Caco-2 (cell line): ENCODE results near the gene E2F1. TPM values are rescaled to one million over a fixed set of nuclear protein-coding genes. Genes with fewer than 3 reads are reported as not detected.
A peak's percentile ranks its signal among the peaks of the same experiment; 100 is the strongest.

Source experiments
- BruUV-seq: library from RNA; stranded (reverse); fragments of 400-500 nt; replicated peaks from 2 replicates; lab custom pipeline; 2021; lab: Mats Ljungman, UMichigan
- CTCF ChIA-PET: fragments of 300-600 bp; sonication (Branson Sonifier 250); formaldehyde crosslinking; loops from one replicate; lab custom pipeline; 2022; ENCODE audit warnings: antibody characterized with exemption; lab: Charles Lee
- POLR2A ChIA-PET: fragments of 300-600 bp; sonication (Branson Sonifier 250); formaldehyde crosslinking; loops from one replicate; lab custom pipeline; 2022; ENCODE audit warnings: antibody characterized with exemption; lab: Charles Lee
- DNase-seq, 2 experiments: peaks; one replicate each; pipeline versions ENCODE4 v3.0.0 to v3.0.0-alpha.2; 2020 to 2022
- H3K27me3 ChIP-seq: replicated peaks from 2 replicates; pipeline ENCODE4 v1.6.0; 2011; ENCODE audit warnings: low read length; ENCODE audit not compliant: control insufficient read depth, insufficient read depth
- H3K36me3 ChIP-seq: 2 replicates; pipeline ENCODE4 v1.5.1; 2011; ENCODE audit warnings: low read length; ENCODE audit not compliant: control insufficient read depth, insufficient read depth
- H3K4me1 ChIP-seq: fragments of 250-450 bp; sonication (Bioruptor Pico); 2 replicates; pipeline ENCODE4 v1.5.1; 2020; ENCODE audit warnings: mild to moderate bottlenecking
- H3K4me3 ChIP-seq: 2 replicates; pipeline ENCODE4 v1.5.1; 2011; ENCODE audit warnings: low read depth, mild to moderate bottlenecking, control low read depth, low read length
- H3K9me3 ChIP-seq: fragments of 250-450 bp; sonication (Bioruptor Pico); 2 replicates; pipeline ENCODE4 v1.5.1; 2020; ENCODE audit warnings: mild to moderate bottlenecking, moderate library complexity
- H3K27ac Mint-ChIP-seq: one replicate; pipeline ENCODE4 v1.8.0; 2022; ENCODE audit warnings: mixed read lengths; ENCODE audit not compliant: unreplicated experiment
- H3K27me3 Mint-ChIP-seq: one replicate; pipeline ENCODE4 v1.8.0; 2022; ENCODE audit warnings: mixed read lengths; ENCODE audit not compliant: insufficient read depth, unreplicated experiment
- H3K36me3 Mint-ChIP-seq: one replicate; pipeline ENCODE4 v1.8.0; 2022; ENCODE audit warnings: mild to moderate bottlenecking, mixed read lengths; ENCODE audit not compliant: insufficient read depth, unreplicated experiment
- H3K4me1 Mint-ChIP-seq: one replicate; pipeline ENCODE4 v1.8.0; 2022; ENCODE audit warnings: low read depth, mixed read lengths; ENCODE audit not compliant: unreplicated experiment
- H3K4me3 Mint-ChIP-seq: one replicate; pipeline ENCODE4 v1.8.0; 2022; ENCODE audit warnings: mild to moderate bottlenecking, moderate library complexity, mixed read lengths; ENCODE audit not compliant: unreplicated experiment
- H3K9me3 Mint-ChIP-seq: one replicate; pipeline ENCODE4 v1.8.0; 2022; ENCODE audit warnings: mixed read lengths; ENCODE audit not compliant: unreplicated experiment
- intact Hi-C: fragments of 100-400 bp; cut with micrococcal nuclease; formaldehyde crosslinking; loops from one replicate; pipeline ENCODE4 v1.10.0; 2022; ENCODE audit not compliant: unreplicated experiment
- total RNA-seq: library from RNA; stranded (reverse); gene quantifications from 2 replicates; pipeline ENCODE4 v1.2.3, GENCODE V29; 2022
- TF ChIP-seq, protein P1 (sequence below), 2 experiments: fragments of 200-600 bp in 1 of 2; IDR thresholded peaks; 1 replicate in 1 of 2; 2 replicates in 1 of 2; pipeline versions ENCODE4 v1.5.1 to v1.8.0; 2011 to 2022; ENCODE audit warnings: antibody characterized with exemption in 1 of 2, control low read depth in 1 of 2, inconsistent platforms in 1 of 2, low read depth in 1 of 2, low read length in 1 of 2, mild to moderate bottlenecking in 1 of 2, moderate library complexity in 1 of 2; ENCODE audit not compliant: insufficient read depth in 1 of 2, severe bottlenecking in 1 of 2, unreplicated experiment in 1 of 2

Gene E2F1
- total RNA-seq, 1 experiment from 2014 or later = 74.7 TPM

DNA sequence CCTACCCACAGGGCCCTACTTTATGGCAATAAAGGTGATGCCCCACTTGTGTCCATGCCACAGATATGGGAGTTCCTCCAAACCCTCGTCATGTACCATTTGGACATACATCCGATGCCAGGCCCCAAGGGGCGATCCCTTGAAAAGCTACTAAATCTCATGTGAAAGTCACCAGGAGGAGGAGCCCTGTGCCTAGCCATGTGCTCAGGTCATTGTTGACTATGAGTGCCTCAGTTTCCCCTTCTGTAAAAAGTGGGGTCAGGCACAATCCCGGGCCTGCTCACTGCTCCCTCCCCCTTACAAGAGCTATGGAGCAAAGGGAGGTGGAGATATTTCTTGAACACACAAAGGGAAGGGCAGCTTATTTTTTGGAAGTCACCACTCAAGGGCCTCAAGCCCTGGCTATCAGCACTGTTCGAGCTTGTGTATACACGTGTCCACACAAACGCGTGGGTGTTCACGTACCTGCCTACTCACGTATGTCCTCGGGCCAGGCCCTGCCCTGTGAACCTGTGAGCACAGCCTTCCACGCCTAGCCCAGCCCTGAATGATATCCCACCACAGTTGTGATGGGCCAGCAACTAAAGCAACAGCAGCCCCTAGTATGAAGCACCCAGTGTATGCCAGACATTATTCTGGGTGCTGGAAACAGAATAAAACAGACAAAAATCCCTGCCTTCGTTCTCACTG is 17.6 kb downstream of the E2F1 start:
- TF ChIP-seq, protein P1, sequence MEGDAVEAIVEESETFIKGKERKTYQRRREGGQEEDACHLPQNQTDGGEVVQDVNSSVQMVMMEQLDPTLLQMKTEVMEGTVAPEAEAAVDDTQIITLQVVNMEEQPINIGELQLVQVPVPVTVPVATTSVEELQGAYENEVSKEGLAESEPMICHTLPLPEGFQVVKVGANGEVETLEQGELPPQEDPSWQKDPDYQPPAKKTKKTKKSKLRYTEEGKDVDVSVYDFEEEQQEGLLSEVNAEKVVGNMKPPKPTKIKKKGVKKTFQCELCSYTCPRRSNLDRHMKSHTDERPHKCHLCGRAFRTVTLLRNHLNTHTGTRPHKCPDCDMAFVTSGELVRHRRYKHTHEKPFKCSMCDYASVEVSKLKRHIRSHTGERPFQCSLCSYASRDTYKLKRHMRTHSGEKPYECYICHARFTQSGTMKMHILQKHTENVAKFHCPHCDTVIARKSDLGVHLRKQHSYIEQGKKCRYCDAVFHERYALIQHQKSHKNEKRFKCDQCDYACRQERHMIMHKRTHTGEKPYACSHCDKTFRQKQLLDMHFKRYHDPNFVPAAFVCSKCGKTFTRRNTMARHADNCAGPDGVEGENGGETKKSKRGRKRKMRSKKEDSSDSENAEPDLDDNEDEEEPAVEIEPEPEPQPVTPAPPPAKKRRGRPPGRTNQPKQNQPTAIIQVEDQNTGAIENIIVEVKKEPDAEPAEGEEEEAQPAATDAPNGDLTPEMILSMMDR (IDR thresholded peaks at IDR 0.05; ENCODE audit: insufficient read depth in 1 of 2, low read depth in 1 of 2, low read length in 1 of 2, severe bottlenecking in 1 of 2, unreplicated experiment in 1 of 2) = no peak
- Mint-ChIP-seq H3K4me1 (peaks cover 34% of the 10 kb centered on the region), H3K27ac (no peak overlapping the region), H3K27me3 (no peaks in the 10 kb centered on the region), H3K36me3 (peaks cover 51% of the 10 kb centered on the region), H3K9me3 (no peaks in the 10 kb centered on the region), H3K4me3 (peak overlapping the region; percentile 84)
- no TSS peak for BruUV-seq
- ChIA-PET POLR2A (interaction anchor here (0.6 to 3.0 kb wide), 6 partner anchors 14 to 444 kb away, joined by 4 to 28 read pairs (median 16); partner anchors contain the start of genes CBFA2T2, EIF2S2, PXMP4 and ZNF341), CTCF (interaction anchor here (0.5 to 6.5 kb wide), 18 partner anchors 10 to 406 kb away, joined by 3 to 127 read pairs (median 11); partner anchors contain the start of genes CBFA2T2, CDK5RAP1, PXMP4 and SNTA1)
- no peaks in the 10 kb centered on the region for H3K27me3 ChIP-seq
- intact Hi-C loops = loop anchor here (5.0 kb wide), 1 partner anchor 266 kb away; the partner anchor contains the start of gene CDK5RAP1
- H3K36me3 ChIP-seq = peaks cover 11% of the 10 kb centered on the region
- no peak for DNase-seq
- H3K4me3 ChIP-seq = no peak overlapping the region; the same call in 1 of the 2 replicates
- peaks cover 29% of the 10 kb centered on the region for H3K4me1 ChIP-seq
- no peaks in the 10 kb centered on the region for H3K9me3 ChIP-seq

DNA sequence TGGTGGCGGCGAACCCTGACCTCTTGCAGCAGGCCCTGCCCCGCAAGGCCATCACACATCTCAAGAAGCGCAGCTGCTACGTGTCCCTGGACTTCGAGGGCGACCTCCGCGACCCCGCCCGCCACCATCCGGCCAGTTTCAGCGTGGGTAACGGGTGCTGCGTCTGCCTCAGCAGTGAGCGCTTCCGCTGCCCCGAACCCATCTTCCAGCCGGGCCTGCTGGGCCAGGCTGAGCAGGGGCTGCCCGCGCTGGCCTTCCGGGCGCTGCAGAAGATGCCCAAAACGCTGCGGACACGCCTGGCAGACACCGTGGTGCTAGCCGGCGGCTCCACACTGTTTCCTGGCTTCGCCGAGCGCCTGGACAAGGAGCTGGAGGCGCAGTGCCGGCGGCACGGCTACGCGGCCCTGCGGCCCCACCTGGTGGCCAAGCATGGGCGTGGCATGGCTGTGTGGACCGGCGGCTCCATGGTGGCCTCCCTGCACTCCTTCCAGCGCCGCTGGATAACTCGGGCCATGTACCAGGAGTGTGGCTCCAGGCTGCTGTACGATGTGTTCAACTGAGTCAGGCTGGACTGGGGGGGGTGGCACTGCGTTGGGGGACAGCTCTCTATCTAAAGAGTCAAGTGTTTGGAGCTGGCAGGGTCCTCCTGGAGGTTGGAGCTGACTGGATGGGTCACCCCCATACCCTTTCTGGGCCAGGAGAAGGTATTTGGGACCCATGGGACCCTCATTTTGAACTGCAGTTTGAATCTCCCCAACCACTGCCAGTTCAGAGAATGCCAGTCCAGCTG is 18.3 kb downstream of the E2F1 start:
- ChIA-PET CTCF (interaction anchor here (0.5 to 6.5 kb wide), 22 partner anchors 11 to 405 kb away, joined by 3 to 127 read pairs (median 8); partner anchors contain the start of genes CBFA2T2, CDK5RAP1, PXMP4 and SNTA1), POLR2A (interaction anchor here (0.6 to 3.0 kb wide), 14 partner anchors 8 to 445 kb away, joined by 3 to 28 read pairs (median 8); partner anchors contain the start of genes CBFA2T2, EIF2S2, PXMP4 and ZNF341)
- H3K27me3 Mint-ChIP-seq = no peaks in the 10 kb centered on the region
- BruUV-seq = no TSS peak
- DNase-seq = peak; percentile 93 to 98
- no peaks in the 10 kb centered on the region for H3K9me3 ChIP-seq
- H3K27ac Mint-ChIP-seq = no peak overlapping the region
- peak overlapping the region; percentile 78 for H3K4me3 ChIP-seq
- no peaks in the 10 kb centered on the region for H3K9me3 Mint-ChIP-seq
- peak overlapping the region; percentile 84 for H3K4me3 Mint-ChIP-seq
- H3K36me3 ChIP-seq = peaks cover 11% of the 10 kb centered on the region
- H3K4me1 Mint-ChIP-seq = peaks cover 27% of the 10 kb centered on the region
- H3K27me3 ChIP-seq = no peaks in the 10 kb centered on the region
- intact Hi-C loops = loop anchor here (2.0 to 5.0 kb wide), 2 partner anchors 19 to 266 kb away; partner anchors contain the start of genes CDK5RAP1 and E2F1
- peaks cover 25% of the 10 kb centered on the region for H3K4me1 ChIP-seq
- peaks cover 52% of the 10 kb centered on the region for H3K36me3 Mint-ChIP-seq
- TF ChIP-seq, protein P1 (IDR thresholded peaks at IDR 0.05; ENCODE audit: insufficient read depth in 1 of 2, low read depth in 1 of 2, low read length in 1 of 2, severe bottlenecking in 1 of 2, unreplicated experiment in 1 of 2) = peak; percentile 99
